HG03196 (cell line): ENCODE data around the gene EXOC1L.

Experiments
- ATAC-seq: cut with Tn5 transposase; IDR thresholded peaks from one replicate; pipeline ENCODE4 v1.9.1; 2021; ENCODE audit not compliant: unreplicated experiment

The EXOC1L gene

DNA sequence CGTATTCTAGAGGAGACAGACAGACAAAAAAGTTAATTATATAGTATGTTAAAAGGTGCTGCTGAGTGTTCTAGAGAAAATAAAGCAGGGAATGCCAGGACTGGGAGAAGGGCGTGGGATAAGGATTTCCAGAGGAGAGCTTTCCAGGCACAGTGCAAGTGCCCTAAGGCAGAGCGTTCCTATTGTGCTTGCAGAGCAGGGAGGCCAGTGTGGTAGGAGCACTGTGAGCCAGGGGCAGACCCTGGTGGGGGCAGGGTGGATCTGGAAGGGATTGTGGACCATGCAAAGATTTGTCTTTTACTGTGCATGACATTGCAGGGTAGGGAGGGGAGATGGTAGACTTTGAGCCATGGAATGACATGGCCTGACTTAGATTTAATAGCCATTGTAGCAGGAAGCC, 59.6 kb downstream of the EXOC1L start:
- ATAC-seq = no peak

DNA sequence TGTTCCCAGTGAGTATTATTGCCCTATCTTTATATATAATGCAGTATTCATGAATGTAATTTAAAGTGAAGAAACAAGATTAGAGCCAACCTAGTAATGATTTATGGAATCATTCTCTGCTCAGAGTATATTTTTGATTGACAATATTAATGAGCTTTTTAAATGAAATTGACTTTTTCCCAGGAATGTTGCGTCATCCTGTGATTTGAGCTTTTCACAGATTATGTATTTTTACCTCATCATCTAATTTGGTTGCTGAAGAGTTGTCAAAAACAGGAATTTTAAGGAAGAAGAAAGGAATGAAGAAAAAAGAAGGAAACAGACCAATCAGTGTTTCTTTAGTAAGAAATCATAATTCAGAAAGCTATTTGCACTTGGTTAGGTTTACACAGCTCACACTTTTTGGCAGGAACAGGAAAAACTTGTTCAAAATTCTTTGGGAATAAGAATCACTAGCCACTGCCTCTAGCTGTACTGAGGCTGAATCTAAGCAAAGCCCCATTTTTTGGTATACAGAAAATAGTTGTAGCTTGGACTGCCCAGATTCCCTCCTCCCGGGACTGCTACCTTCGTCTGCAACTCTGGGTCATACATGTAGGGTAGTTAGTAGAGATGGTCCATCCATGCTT, 61.2 kb downstream of the EXOC1L start:
- ATAC-seq = no peak

DNA sequence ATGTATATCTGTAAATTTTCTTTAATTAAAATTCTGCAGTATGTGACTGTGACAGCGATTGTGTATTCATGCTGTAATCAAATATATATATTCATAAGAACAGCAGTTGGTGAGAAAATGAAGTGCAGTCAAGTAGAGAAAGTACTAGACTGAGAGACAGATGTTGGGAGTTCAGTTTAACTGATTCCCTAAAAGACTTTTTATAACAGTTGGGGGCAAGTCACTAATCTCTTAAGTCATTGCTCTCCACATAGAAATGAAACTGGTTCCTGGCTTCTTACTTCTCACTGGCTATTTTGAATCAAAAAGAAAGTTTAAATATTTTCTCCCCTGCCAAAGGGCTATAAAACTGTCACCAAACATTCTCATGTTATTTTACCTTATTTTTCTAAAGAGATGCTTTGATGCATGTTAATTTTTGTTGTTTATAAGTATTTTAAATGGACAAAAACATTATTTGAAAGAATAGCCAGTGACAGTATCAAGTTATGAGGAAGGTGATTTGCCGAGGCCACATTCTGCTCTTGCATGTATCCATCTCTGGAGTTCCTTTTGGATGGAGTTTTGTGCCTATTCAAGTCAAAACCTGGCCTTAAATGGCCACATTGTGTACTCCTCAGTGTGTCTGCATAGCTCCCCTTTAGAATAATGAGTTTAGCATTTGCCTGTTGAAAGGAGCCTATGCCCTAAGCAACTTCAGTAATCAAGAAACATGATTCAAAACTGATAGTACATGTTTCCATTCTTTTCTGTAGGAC, 64.7 kb downstream of the EXOC1L start:
- ATAC-seq = no peak

DNA sequence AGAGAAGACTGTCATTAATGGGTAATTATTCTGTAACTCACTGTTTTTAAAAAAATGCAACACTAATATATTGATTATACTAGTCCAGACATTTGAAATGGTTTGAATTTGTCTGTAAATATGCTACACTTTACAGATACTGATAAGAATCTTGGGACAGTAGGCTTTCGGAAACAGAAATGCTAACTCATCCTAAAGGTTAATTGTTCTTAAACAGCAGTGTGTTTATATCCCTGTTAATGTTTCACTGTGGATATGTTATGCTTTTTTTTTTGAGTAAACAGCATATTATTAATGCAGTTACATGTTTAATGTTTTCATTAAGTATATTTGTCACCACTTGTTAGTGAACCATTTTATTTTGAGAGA, 65.2 kb downstream of the EXOC1L start:
- no peak for ATAC-seq
